Endothelial cell of umbilical vein (primary cell): ENCODE data around the gene PAQR7. TPM values are rescaled to one million over a fixed set of nuclear protein-coding genes. Genes with fewer than 3 reads are reported as not detected.

Experiments
- BruUV-seq: library from RNA; stranded (reverse); fragments of 400-500 nt; replicated peaks from 2 replicates; lab custom pipeline; 2021; lab: Mats Ljungman, UMichigan
- CTCF ChIA-PET: fragments of 300-600, 350-600 bp; sonication (Branson Sonifier 250); formaldehyde crosslinking; loops from one replicate; lab custom pipeline; 2021; ENCODE audit warnings: antibody characterized with exemption, inconsistent platforms; lab: Charles Lee
- POLR2A ChIA-PET: fragments of 300-600, 350-600 bp; sonication (Branson Sonifier 250); formaldehyde crosslinking; loops from one replicate; lab custom pipeline; 2021; ENCODE audit warnings: antibody characterized with exemption, inconsistent platforms; lab: Charles Lee
- DNase-seq: peaks from one replicate; pipeline ENCODE4 v3.0.0-alpha.2; 2011; ENCODE audit warnings: low read depth, low spot score
- FAIRE-seq: peaks from 2 replicates; lab custom pipeline; 2011; peaks lifted over from hg19 to GRCh38; lab: Jason Lieb, UNC
- H2AFZ ChIP-seq: 2 replicates; pipeline ENCODE4 v1.6.0; 2012; ENCODE audit warnings: low read depth, low read length, control low read depth, inconsistent platforms
- H3K27ac ChIP-seq: 2 replicates; pipeline ENCODE4 v1.5.1; 2011; ENCODE audit warnings: low read depth, mild to moderate bottlenecking, control low read depth, low read length, moderate library complexity; ENCODE audit not compliant: insufficient read depth
- H3K27me3 ChIP-seq, 2 experiments: 2 replicates each; pipeline versions ENCODE4 v1.6.0 to v1.6.1; 2011; ENCODE audit warnings: low read length in 2 of 2, mixed read lengths in 1 of 2; ENCODE audit not compliant: control insufficient read depth in 2 of 2, insufficient read depth in 2 of 2
- H3K36me3 ChIP-seq, 2 experiments: 2 replicates in 1 of 2; 3 replicates in 1 of 2; pipeline ENCODE4 v1.5.1; 2011; ENCODE audit warnings: low read length in 2 of 2, mild to moderate bottlenecking in 1 of 2, moderate library complexity in 1 of 2; ENCODE audit not compliant: control insufficient read depth in 2 of 2, insufficient read depth in 2 of 2; ENCODE audit errors: extremely low read depth in 1 of 2
- H3K4me1 ChIP-seq: 3 replicates; pipeline ENCODE4 v1.5.1; 2011; ENCODE audit warnings: mild to moderate bottlenecking, low read length; ENCODE audit not compliant: control insufficient read depth, insufficient read depth; ENCODE audit errors: extremely low read depth
- H3K4me2 ChIP-seq: 2 replicates; pipeline ENCODE4 v1.6.1; 2011; ENCODE audit warnings: low read length, control low read depth, mixed read lengths; ENCODE audit not compliant: insufficient read depth
- H3K4me3 ChIP-seq, 3 experiments: fragments of 200-600 bp in 1 of 3; sonication (generic), shearing (Covaris generic) in 1 of 3; replicated peaks in 1 of 3; 2 replicates each; pipeline ENCODE4 v1.5.1; 2011 to 2016; ENCODE audit warnings: control low read depth in 3 of 3, low read length in 3 of 3, mild to moderate bottlenecking in 2 of 3, inconsistent platforms in 1 of 3, low read depth in 1 of 3, moderate library complexity in 1 of 3; ENCODE audit not compliant: insufficient read depth in 1 of 3
- H3K79me2 ChIP-seq: 2 replicates; pipeline ENCODE4 v1.6.0; 2012; ENCODE audit warnings: low read length, inconsistent platforms; ENCODE audit not compliant: control insufficient read depth, insufficient read depth
- H3K9ac ChIP-seq: replicated peaks from 2 replicates; pipeline ENCODE3; 2011; ENCODE audit warnings: low read length, control low read depth; ENCODE audit not compliant: insufficient read depth; ENCODE audit errors: extremely low read depth
- H3K9me1 ChIP-seq: replicated peaks from 3 replicates; pipeline ENCODE4 v1.6.0; 2011; ENCODE audit warnings: mild to moderate bottlenecking, low read length; ENCODE audit not compliant: control insufficient read depth, insufficient read depth; ENCODE audit errors: extremely low read depth
- H3K9me3 ChIP-seq: replicated peaks from 2 replicates; pipeline ENCODE4 v1.5.1; 2012; ENCODE audit warnings: low read length, inconsistent platforms; ENCODE audit not compliant: control insufficient read depth, insufficient read depth
- H4K20me1 ChIP-seq: replicated peaks from 2 replicates; pipeline ENCODE3; 2011; ENCODE audit warnings: mild to moderate bottlenecking, low read length; ENCODE audit not compliant: control insufficient read depth, insufficient read depth; ENCODE audit errors: extremely low read depth
- EZH2 ChIP-seq: IDR thresholded peaks from 2 replicates; pipeline ENCODE4 v1.6.1; 2012; ENCODE audit warnings: borderline replicate concordance, low read depth, mild to moderate bottlenecking, moderate library complexity, low read length, inconsistent platforms; ENCODE audit not compliant: severe bottlenecking
- FOS ChIP-seq: IDR thresholded peaks from 2 replicates; pipeline ENCODE4 v1.6.1; 2011; ENCODE audit warnings: mild to moderate bottlenecking, low read length, moderate library complexity, borderline replicate concordance; ENCODE audit not compliant: insufficient read depth
- GATA2 ChIP-seq: IDR thresholded peaks from 2 replicates; pipeline ENCODE4 v1.7.0; 2011; ENCODE audit warnings: low read depth, mild to moderate bottlenecking, moderate library complexity, mixed read lengths, low read length; ENCODE audit not compliant: insufficient read length, insufficient read depth
- JUN ChIP-seq: IDR thresholded peaks from 2 replicates; pipeline ENCODE4 v1.6.1; 2011; ENCODE audit warnings: borderline replicate concordance, low read depth; ENCODE audit not compliant: insufficient read length, insufficient read depth
- MYC ChIP-seq: IDR thresholded peaks from one replicate; pipeline ENCODE4 v1.6.1; 2011; ENCODE audit warnings: mild to moderate bottlenecking, low read depth, low read length
- POLR2A ChIP-seq: IDR thresholded peaks from 2 replicates; pipeline ENCODE4 v1.6.1; 2012; ENCODE audit warnings: low read depth, mild to moderate bottlenecking, control low read depth, low read length
- POLR2AphosphoS5 ChIP-seq: IDR thresholded peaks from 2 replicates; pipeline ENCODE4 v1.6.1; 2012; ENCODE audit warnings: low read depth, mild to moderate bottlenecking, control low read depth, low read length, moderate library complexity; ENCODE audit not compliant: insufficient read depth
- dilution Hi-C: fragments of 300-500 bp; cut with MboI; formaldehyde crosslinking; loops from one replicate; pipeline ENCODE4 v1.15.0; 2019; ENCODE audit warnings: low sequenced_read_pairs; ENCODE audit not compliant: extremely low pct_ligation_motif_present
- intact Hi-C: fragments of 100-400 bp; cut with micrococcal nuclease; formaldehyde crosslinking; loops from one replicate; pipeline ENCODE4 v1.10.0; 2022
- polyA plus RNA-seq, 4 experiments: library from polyadenylated mRNA; depleted of rRNA in 3 of 4; stranded (reverse) in 3 of 4; unstranded in 1 of 4; fragments of >200 nt; gene quantifications; 2 replicates each; pipeline versions ENCODE4 v1.2.1 to v1.2.3, GENCODE V29; 2011 to 2012; ENCODE audit warnings: missing spikeins in 1 of 4
- total RNA-seq: library from RNA; stranded (reverse); gene quantifications from 2 replicates; pipeline ENCODE4 v1.2.3, GENCODE V29; 2021
- TF ChIP-seq, protein P1 (sequence below): IDR thresholded peaks from 2 replicates; pipeline ENCODE4 v1.6.1; 2011; ENCODE audit not compliant: insufficient read depth, insufficient read length
- TF ChIP-seq, protein P2 (sequence below), 2 donors: IDR thresholded peaks; 1 replicate in 1 of 2; 2 replicates in 1 of 2; pipeline ENCODE4 v1.5.1; 2011; ENCODE audit warnings: low read length in 2 of 2, mild to moderate bottlenecking in 2 of 2, moderate library complexity in 2 of 2, control low read depth in 1 of 2, inconsistent platforms in 1 of 2, low read depth in 1 of 2; ENCODE audit not compliant: insufficient read depth in 1 of 2; ENCODE audit errors: extremely low read depth in 1 of 2

PAQR7 gene
- total and polyA plus RNA-seq, 2 donors (not counting 3 experiments of a cell fraction or from before 2014, with no cell fraction given), result 8.4 to 10.8 TPM

DNA sequence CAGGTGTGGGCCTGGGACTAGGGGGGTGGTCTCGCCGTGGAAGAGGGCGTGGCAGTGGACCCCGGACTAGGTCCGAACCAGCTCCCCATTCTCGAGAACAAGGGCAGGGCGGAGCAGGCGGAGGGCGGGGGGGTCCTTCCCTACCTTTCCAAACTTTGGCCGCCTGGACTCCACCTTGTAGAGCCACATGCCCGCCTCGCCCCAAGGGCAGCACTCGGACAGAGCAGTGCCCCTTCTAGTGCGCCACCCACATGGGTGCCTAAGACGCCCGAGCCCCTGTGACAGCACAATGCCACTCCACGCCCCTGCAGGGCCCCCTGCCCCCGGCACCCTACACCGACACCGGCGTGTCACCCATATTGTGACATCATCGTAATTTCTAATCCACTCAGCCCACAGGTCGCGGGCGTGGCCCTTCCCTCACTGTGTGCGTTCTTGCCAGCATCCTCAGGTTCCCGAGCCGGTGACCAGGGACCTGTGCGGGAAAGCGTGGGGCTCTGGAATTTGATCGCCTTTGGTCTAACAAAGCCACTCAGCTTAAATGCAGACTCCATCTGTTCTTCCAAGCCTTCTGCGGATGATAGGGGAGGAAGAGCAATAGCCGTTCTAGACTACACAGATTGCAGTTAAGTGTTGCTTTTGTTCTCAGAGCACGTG is 31.3 kb upstream of the PAQR7 start:
- Histone ChIP-seq H3K27me3 (peaks cover 3 to 4% of the 10 kb centered on the region in 2 experiments), H3K4me3 (peak overlapping the region; percentile 64 to 96 (median 73)), H2AFZ (peak overlapping the region; percentile 94), H3K4me2 (peak overlapping the region; percentile 67), H3K79me2 (peaks cover 31% of the 10 kb centered on the region), H3K9ac (peak overlapping the region; percentile 89), H3K4me1 (peaks cover 17% of the 10 kb centered on the region), H3K9me1 (no peaks in the 10 kb centered on the region), H3K27ac (no peak overlapping the region), H3K36me3 (peaks cover 4 to 13% of the 10 kb centered on the region in 2 experiments), H4K20me1 (no peaks in the 10 kb centered on the region), H3K9me3 (no peaks in the 10 kb centered on the region)
- dilution Hi-C loops, result no loop called here
- no peak for FAIRE-seq
- intact Hi-C loops, result loop anchor here (2.0 to 10.0 kb wide), 2 partner anchors 16 to 248 kb away; partner anchors contain the start of gene FAM110D
- CTCF ChIA-PET, result interaction anchor here (3.8 kb wide), 1 partner anchor 11 kb away, joined by 44 read pairs; no protein-coding TSS in a partner anchor
- POLR2A ChIA-PET, result no interaction called here
- TF ChIP-seq POLR2AphosphoS5 (no peak), GATA2 (no peak), MYC (no peak), FOS (no peak), EZH2 (no peak), POLR2A (no peak), JUN (no peak)
- TF ChIP-seq, protein P1, sequence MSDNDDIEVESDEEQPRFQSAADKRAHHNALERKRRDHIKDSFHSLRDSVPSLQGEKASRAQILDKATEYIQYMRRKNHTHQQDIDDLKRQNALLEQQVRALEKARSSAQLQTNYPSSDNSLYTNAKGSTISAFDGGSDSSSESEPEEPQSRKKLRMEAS, result no peak
- TF ChIP-seq, protein P2, sequence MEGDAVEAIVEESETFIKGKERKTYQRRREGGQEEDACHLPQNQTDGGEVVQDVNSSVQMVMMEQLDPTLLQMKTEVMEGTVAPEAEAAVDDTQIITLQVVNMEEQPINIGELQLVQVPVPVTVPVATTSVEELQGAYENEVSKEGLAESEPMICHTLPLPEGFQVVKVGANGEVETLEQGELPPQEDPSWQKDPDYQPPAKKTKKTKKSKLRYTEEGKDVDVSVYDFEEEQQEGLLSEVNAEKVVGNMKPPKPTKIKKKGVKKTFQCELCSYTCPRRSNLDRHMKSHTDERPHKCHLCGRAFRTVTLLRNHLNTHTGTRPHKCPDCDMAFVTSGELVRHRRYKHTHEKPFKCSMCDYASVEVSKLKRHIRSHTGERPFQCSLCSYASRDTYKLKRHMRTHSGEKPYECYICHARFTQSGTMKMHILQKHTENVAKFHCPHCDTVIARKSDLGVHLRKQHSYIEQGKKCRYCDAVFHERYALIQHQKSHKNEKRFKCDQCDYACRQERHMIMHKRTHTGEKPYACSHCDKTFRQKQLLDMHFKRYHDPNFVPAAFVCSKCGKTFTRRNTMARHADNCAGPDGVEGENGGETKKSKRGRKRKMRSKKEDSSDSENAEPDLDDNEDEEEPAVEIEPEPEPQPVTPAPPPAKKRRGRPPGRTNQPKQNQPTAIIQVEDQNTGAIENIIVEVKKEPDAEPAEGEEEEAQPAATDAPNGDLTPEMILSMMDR (IDR thresholded peaks at IDR 0.05; ENCODE audit: extremely low read depth in 1 of 2, insufficient read depth in 1 of 2, low read depth in 1 of 2, low read length in 2 of 2), result no peak
- no TSS peak for BruUV-seq
- no peak for DNase-seq
